ENCODE results near the gene KHDC1L.
"Not testable (repeated sequence)": the region's sequence is repeated elsewhere in the genome, so short reads cannot be mapped to it uniquely, and the experiment has no call there.

Gene KHDC1L, protein sequence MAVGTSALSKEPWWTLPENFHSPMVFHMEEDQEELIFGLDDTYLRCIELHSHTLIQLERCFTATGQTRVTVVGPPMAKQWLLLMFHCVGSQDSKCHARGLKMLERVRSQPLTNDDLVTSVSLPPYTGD

DNA sequence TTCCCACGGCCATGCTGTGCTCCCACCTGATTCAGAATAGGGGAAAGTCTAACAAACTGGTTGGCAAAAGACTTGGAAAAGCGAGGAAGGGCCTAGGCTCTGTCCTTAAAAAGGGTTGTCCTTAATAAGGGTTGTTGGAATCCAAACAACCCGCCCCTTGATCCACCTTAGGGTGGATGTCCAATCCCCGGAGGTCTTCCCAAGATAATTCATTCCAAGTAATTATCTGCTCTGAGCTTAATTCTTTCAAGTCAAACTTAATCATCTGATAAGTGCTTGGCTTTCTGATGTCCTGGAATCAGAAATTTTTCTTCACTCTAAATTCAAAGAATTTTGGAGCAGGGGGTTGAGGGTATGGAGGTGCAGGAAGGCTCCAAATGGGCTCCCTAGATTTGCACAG, at the start of gene KHDC1L:
Gene KHDC1L, minus strand, starts transcription at position 101 of the 400 bp plus-strand sequence. Its CDS starts 88 bp downstream, at position 13.
- no peak for DNase-seq (ENCODE audit: low spot score)

DNA sequence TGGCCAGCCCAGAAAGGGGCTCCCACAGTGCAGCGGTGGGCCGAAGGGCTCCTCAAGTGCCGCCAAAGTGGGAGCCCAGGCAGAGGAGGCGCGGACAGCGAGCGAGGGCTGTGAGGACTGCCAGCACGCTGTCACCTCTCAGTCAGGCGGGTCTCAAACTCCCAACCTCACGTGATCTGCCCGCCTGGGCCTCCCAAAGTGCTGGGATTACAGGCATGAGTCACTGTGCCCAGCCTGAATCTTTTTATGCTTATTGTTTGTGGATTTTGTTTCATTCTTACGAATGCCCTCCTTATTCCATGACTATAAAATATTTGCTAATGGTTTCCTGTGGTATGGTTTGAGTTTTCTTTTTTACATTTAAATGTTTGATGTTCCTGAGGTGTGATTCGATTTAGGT, 44.0 kb upstream of the KHDC1L start:
- DNase-seq (ENCODE audit: low spot score) = not testable (repeated sequence)

DNA sequence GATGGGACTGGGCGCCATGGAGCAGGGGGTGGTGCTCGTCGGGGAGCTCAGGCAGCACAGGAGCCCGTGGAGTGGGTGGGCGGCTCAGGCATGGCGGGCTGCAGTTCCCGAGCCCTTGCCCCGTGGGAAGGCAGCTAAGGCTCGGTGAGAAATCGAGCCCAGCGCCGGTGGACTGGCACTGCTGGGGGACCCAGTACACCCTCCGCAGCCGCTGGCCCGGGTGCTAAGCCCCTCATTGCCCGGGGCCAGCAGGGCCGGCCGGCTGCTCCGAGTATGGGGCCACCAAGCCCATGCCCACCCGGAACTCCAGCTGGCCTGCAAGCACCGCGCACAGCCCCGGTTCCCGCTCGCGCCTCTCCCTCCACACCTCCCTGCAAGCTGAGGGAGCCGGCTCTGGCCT, 43.6 kb upstream of the KHDC1L start:
- not testable (repeated sequence) for DNase-seq (ENCODE audit: low spot score)

GRCh38 chr6:73264446-73264845, 39.1 kb upstream of the KHDC1L start:
- DNase-seq (ENCODE audit: low spot score) = no peak

- no peak for DNase-seq (ENCODE audit: low spot score)
These were observed 38.2 kb upstream of the KHDC1L start for GRCh38 chr6:73263570-73263909.

GRCh38 chr6:73262671-73263569, 37.6 kb upstream of the KHDC1L start, which contains the start of gene KHDC1:
TSS of gene KHDC1 (minus strand) at chr6:73263196. CDS start at chr6:73242517, 20,679 bp downstream.
- peak; percentile 57 for DNase-seq (ENCODE audit: low spot score)

DNA sequence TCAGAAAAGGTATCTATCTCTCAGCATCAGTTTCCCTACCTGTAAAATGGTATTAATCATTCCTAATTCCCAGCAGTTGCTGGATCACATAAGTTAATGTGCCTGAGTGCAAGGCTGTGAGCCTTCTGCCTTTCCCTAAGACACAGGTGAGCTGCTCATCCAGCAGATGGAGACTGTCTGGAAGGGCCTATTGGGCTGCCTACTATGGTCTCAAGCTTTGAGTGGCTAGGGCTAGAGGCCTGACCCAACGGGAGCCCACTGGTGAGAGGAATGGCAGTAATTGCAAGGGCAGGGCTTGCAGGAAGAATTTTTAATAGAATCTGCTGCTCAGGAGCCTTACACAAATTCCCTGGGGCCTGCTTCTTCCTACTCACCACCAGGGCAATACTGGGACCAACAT, 33.4 kb upstream of the KHDC1L start:
- DNase-seq (ENCODE audit: low spot score) = no peak

GRCh38 chr6:73254323-73254722, 29.0 kb upstream of the KHDC1L start:
- not testable (repeated sequence) for DNase-seq (ENCODE audit: low spot score)

- no peak for DNase-seq (ENCODE audit: low spot score)
These were observed 27.4 kb upstream of the KHDC1L start for GRCh38 chr6:73252703-73253102.

GRCh38 chr6:73250016-73250415, 24.7 kb upstream of the KHDC1L start:
- DNase-seq (ENCODE audit: low spot score) = no peak

GRCh38 chr6:73248192-73248903, 23.1 kb upstream of the KHDC1L start:
- DNase-seq (ENCODE audit: low spot score) = no peak

- DNase-seq (ENCODE audit: low spot score) = no peak
These were observed 16.7 kb upstream of the KHDC1L start for GRCh38 chr6:73242001-73242400.

DNA sequence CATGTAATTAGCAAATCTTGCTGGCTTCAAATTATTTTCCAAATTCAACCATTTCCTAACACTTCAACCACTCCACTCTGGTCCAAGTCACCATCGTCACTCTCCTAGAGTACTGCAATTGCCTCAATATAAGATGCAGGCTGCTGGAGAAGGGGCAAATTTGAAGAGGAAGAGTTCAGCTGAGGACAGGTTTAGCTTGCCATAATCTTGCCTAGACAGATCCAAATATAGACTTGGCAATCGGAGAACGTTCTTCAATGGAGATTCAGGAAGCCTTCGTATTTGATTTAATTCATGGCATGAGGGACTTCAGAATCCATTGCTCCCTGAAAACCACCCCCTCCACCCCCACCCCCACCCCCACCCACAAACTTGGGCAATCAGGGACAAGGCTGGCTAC, 15.4 kb upstream of the KHDC1L start:
- DNase-seq (ENCODE audit: low spot score) = no peak

DNA sequence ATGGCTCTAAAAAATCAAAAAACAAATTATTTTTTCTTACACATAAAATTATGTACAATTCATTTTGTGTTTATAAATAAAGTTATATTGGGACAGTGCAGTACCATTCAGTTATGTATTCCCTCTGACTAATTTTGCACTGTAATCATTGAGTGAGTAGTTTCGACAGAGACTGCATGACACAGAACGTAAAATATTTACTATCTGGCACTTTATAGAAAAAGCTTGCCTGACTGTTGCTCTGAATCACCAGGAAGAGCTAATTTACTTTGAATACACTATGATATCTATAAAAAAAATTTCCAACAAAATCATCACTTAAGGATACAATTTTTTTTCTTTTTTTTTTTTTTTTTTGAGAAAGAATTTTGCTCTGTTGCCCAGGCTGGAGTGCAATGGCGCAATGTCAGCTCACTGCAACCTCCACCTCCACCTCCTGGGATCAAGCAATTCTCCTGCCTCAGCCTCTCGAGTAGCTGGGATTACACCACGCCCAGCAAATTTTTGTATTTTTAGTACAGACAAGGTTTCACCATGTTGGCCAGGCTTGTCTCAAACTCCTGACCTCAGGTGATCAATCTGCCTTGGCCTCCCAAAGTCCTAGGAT, 11.0 kb upstream of the KHDC1L start:
- DNase-seq (ENCODE audit: low spot score) = no peak

DNA sequence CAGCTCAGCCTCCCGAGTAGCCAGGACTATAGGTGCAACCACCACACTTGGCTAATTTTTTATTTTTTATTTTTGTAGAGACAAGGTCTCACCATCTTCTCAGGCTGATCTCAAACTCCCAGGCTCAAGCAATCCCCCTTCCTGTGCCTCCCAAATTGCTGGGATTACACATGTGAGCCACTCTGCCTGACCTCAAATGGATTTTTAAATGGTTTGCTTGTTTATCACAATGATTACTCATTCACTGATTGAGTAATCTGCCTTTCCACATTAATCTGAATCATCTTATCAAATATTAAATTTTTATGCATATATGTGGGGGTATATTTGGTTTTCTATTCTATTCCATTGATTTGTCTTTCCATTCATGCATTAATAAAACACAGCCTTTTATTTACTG, 9.4 kb upstream of the KHDC1L start:
- no peak for DNase-seq (ENCODE audit: low spot score)

GRCh38 chr6:73233971-73234370, 8.7 kb upstream of the KHDC1L start:
- DNase-seq (ENCODE audit: low spot score) = not testable (repeated sequence)

DNA sequence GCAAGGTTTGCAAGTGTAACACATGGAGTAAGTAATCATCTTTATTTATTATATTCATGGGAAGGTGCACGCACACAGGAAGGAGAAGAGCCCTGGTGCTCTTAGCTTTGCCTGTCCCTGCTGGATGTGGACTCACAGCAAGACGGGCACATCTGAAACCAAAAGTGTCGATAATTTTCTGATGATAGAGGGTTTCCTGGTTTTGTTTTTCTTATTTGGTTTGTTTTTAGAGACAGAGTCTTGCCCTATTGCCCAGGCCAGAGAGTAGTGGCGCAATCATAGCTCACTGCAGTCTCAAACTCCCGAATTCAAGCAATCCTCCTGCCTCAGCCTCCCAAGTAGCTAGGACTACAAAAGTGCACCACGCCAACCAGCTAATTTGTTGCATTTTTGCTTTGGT, 7.8 kb upstream of the KHDC1L start:
- DNase-seq (ENCODE audit: low spot score) = no peak

- DNase-seq (ENCODE audit: low spot score) = no peak
These were observed 6.7 kb upstream of the KHDC1L start for GRCh38 chr6:73231986-73232391.

DNA sequence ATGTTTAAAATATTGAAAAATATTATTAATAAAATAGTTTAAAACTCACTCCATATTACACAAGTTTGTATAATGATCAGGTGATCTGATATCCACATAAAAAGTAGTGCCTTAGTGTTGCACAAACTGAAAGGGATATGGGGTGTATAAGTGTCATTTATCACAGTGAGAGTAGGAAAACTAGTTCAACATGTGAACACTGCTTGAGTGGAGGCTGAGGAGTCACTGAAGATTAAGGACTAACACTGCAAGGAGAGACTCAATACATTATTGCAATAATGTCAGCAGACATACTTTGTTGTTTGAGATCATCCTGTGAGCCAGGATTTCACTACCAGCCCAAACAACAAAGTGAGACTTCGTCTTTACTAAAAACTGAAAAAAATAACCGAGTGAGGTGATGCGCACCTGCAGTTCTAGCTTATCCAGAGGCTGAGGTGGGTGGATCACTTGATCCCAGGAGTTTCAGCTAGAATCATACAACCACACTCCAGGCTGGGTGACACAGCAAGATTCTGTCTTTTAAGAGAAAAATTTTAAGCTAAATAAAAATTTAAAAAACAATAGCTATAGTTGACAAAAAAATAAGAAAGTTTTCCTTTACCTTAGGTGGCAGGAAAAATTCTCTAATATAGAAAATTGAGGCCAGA, 2.4 kb upstream of the KHDC1L start:
- DNase-seq (ENCODE audit: low spot score) = no peak

DNA sequence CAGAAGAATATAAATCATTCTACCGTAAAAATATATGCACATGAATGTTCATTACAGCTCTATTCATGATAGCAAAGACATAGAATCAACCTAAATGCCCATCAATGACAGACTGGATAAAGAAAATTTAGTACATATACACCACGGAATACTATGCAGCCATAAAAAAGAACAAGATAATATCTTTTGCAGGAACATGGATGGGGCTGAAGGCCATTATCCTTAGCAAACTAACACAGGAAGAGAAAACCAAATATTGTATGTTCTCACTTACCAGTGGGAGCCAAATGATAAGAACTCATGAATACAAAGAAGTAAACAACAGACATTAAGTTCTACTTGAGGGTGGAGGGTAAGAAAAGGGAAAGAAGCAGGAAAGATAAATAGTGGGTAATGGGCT, 8.4 kb downstream of the KHDC1L start:
- no peak for DNase-seq (ENCODE audit: low spot score)

DNA sequence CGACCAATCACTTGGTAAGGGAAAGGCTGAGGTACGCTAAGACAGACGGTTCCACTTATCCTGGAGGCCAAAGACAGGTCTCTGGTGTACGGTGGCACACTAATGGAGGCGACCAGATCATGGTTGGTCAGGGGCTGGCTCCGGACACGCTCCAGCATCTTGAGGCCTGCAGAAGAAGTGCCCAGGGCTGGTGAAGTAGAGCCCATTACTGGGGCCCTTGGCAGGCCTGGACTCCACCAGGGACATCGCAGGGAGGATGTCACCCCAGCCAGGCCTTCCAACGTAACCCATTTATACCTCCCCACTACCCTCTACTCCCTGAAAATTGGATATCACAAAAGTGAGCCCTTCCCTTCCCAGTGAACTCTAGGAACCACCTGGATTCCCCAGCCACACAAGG, 16.2 kb downstream of the KHDC1L start:
- no peak for DNase-seq (ENCODE audit: low spot score)

DNA sequence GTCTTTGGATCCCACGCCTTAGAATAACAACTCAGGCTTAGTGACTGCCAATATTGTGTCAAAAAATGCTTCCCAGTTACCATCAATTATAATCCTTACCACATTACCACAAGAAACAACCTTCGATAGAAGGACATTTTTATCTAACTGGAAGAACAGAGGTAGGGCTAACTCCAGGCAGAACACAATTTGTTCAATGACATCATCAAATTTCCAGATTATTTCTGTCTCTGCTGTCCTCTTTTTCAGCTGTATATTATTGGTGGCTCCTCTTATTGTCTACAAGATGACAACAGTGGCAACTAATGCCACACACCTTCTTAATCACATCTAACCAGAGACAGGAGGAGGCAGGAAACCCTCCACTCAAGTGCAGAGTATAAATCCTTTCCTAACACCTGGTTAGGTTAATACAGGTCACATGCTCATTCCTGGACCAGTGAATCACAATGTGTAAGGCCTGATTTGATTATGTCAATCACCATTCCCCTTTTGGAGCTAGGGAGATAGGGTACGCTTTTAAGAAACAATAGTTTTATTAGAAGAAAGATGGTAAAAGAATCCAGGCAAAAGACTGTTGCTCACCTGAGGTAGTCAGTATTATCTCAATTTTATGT, 18.0 kb downstream of the KHDC1L start:
- DNase-seq (ENCODE audit: low spot score) = no peak
